CD4-positive, alpha-beta T cell treated with Interleukin-6 at 100 ng/mL for 8 hours (primary cell): ENCODE data around the gene RNF175.

Experiments
- DNase-seq: peaks from one replicate; pipeline ENCODE4 v3.0.0-alpha.2; 2020; ENCODE audit warnings: mixed read lengths, low spot score

RNF175 gene

DNA sequence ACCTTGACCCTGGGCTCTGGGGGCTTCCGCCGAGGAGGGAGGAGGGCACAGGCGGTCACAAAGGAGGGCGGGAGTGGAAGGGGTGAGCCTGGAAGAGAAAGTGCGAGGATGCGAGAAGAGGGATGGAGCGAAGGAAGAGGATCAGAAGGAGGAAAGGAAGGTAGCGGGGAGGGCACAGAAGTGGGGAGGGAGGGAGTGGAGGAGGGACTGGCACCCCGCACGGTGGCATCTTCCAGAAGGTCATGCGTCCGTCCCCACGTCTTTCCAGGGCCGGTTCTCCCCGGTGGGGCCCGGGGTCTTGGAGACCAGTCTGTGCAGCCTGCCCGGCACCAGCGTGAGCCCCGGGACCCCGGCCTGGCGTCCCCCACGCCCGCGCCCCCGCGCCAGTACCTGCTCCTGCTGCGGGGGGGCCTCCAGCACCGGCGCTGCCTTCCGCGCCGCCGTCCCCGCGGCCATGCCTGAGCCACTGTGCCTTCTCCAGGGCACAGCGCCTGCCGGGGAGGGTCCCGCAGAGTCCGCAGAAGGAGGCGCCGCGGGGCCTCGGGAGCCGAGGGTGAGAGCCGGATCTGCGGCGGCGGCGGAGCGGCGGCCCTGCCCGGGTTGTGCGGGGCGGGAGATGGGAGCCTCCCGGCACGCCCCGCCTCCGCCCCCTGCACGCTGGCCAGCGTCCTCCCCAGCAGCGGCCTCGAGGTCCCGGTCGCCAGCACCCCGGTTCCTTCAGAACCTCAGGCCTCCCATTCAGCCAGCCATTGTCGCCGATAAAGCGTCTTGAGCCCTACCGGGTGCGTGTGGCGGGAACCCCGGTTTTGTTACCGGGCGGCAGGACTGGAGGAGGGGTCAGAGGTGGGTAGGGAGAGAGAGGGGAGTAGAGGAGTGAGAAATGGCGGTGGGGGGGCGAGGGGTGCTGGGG is at the start of gene RNF175:
Gene RNF175 (minus strand): TSS at position 618 of the 910 bp plus-strand sequence. CDS start 162 bp downstream, at position 456.
- no peak for DNase-seq

DNA sequence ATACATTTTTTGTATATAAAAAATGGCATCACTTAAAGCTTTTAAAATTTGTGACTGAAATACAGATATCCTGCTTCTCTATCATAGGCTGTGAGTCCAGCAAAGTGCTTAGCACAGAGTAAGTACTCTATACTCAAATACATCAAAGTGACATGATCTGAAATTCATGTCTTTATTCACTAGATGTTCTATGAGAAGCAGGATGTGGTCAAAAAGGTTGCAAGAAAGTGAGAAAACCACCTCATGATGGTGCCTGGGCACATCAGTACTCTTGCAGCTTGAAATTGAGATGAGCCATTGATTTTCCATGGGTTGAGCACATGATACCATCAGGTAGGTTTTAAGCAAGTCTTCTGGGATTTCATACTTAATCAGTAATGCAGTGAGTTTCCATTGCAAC is 49.5 kb upstream of the RNF175 start:
- peak; percentile 40 for DNase-seq

DNA sequence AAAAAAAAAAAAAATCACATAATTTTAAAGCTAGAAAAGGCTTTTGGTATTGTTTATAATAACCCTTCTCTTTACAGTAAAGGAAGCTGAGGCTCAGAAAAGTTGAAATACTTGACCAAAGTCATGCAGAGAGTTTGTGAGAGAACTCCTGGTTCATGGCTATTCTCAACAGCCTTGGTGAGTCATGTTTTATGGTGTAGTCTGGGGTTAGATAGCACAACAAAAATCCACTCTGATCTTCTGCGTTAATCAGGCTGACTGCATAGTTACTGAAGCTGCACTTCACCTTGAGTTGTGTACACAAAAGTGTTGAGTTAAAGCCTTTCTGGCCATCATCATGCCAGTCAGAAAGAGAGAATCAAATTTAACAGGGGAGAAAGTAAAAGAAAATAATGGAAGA is 48.4 kb upstream of the RNF175 start:
- DNase-seq = no peak

DNA sequence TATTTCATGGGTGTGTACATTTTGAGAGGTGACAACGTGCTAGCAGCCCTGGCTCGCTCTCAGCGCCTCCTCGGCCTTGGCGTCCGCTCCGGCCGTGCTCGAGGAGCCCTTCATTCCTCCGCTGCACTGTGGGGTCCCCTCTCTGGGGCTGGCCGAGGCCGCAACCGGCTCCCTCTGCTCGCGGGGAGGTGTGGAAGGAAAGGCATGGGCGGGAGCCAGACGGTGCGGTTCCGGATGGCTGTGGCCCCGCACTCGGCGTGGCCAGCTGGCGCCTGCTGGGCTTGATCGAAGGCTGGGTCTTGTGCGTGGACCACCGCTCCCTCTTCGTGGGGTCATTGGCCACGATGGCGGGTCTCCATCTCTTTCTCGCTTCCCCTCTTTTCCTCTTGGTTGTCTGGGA is 46.2 kb upstream of the RNF175 start:
- no peak for DNase-seq

DNA sequence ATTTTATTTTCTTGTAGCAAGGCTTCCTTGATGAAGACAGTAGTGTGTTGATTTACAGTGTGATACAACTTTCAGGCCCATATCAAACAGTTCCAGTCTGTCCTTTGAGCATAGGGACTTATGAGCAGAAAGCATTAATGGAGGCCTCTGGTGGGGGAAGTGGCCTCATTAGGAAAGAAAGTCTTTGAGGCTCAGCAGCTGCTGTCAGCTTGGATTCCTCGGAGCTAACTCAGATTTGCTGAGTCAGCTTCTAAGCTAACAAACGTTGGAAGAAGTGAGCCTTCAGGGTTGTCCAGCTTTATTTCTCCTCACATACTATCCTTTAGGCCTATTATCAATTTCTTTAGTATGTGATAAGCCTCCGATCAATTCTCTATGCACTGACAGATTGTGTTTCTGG is 44.9 kb upstream of the RNF175 start:
- no peak for DNase-seq

DNA sequence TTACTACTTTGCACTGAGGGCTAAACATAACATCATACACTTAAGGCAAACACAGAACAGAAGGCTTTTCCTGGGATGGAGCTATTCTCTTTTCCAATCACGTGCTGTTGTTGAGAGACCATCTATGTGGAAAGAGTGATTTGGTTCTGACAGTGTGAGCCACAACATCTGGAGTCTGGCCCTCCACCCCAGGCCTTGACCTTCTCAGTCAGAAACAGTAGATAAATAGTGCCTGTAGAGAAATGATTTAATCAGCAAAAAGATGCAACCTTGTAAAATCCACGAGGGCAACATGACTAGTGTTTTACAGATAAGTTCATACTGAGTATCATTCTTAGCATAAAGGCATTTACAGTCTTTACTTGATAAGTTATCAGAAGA is 39.9 kb upstream of the RNF175 start:
- no peak for DNase-seq

DNA sequence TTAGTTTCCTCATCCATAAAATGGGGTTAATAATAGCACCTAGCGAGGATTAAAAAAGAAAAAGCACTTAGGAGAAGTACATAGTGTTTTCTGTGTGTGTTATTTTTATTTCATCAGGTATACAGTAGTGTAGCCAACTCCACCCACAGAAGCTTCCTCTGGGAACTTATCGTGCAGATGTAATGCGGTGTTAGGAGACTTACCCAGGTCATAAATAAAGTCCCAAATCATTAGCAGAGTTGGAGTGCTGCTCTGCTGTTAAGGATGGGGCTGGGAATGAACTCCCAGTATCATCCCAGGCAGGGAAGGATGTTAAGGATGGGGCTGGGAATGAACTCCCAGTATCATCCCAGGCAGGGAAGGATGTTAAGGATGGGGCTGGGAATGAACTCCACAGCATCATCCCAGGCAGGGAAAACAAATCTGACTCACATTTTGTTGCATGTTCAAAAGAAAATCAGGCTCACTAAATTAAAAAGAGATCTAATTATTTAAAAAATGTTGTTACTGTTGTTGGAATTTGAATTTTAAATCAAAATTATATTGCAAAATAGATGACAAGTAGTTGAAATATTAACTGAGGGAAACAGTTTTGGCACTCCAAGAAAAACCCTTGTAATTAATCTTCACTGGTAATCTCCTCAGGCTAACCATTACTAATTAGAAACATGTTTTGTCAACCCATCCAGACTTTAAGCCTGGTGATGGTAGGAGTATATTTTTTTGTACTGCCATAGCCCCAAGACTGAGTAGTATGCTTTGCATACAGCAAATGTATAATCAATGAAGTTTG is 39.3 kb upstream of the RNF175 start:
- DNase-seq = no peak

DNA sequence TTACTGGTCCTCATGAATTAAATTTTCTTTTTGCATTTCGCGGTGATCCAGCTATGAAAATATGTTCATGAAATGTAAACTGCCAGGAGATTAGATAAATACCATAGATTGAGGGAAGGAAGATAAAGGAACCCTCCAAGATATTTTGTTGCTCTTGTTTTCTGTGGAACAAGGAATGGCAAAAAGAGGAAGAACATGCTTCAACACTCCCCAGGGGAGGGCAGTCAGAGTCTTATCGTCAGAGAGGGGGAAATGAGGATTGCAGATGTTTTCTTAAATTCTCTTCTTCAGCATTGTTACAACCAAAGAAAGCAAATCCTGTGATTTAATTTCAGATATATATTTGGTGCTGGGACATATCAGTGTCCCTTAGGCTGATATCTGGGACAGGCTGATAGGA is 38.6 kb upstream of the RNF175 start:
- no peak for DNase-seq

DNA sequence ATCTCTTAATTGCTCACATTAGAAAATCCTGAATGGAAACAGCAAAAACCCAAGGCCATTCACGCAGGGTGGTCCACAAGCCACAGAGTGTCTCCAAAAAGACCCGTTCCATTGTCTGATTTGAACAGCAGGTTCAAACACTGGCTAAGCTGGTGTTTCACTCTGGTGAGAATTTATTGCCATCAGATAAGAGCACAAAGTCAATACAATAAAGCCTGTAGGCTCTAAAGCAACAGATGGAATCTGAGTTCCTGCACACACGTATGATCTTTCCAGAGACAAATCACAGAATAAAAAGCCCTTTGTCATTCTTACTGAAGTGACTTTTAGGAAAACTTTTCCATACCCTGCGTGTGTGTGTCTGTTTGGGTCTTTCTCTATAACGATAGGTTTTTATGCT is 34.2 kb upstream of the RNF175 start:
- DNase-seq = no peak

DNA sequence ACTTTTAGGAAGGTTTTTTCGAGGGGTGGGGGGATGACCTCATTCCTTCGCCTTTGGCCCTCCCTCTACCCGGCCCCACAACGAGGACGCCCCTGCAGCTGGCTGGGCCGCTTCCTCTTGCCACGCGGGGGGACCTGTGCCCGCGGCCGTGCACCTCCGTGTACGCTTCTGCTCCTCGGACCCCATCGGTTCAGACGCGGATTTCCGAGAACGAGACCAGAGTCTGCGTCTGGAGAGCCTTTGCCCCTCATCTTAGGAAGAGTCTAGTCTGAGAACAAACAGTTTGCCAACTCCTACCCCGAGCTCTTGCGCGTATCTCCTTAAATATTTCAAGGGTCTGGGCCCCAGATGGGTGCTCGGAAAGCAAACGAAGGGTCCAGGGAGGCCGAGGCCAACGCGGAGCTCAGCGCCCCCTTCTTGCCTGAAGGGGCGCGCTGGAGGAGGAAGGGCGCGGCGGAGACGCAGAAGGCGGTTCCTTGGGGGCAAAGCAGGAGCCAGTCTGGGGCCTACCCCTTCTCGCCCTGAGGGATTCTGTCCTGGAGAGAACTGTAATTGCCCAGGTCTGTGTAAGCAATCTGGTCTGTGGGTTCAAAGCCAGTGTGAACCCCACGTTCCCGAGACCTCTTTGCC is 32.9 kb upstream of the RNF175 start:
- DNase-seq = no peak

DNA sequence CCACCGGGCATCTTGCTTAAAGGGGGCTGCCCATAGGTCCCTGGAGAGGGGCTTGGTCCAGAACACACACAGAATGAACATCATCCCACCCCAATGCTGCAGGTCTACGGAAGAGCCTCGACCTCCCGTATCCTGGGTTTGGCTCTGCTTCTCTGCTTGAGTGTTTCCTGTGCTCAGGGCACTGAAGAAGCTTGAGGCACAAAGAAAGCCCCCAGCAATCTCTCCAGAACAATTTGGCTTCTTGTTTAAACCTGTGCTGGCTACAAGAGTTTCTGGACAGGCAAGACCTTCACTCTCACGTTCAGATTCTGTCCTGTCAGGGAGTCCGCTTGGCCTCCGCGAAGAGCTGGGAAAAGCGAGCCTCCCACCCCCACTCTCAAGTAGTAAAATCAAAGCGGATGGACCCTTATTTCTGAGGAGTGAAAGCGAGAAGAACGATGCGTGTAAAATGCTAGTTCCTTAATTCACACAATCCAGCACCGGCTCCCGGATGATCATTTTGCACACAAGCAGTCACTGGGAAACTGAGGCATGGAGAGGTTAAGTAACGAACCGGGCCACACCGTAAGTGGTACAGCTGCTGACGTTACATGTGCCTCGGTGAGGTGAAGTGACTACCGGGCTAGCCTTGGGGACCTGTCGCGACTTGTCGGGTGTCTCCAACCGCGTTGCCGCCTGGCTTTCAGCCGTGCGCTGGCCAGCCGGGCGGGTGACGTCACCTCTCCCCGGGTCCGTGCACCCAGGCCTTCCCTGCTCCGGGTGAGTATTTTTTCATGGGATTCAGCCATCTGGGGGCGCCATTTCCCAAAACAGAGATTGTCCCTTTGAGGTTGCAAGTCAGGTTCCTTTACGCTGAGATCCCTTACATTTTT is 32.2 kb upstream of the RNF175 start:
- DNase-seq = no peak

DNA sequence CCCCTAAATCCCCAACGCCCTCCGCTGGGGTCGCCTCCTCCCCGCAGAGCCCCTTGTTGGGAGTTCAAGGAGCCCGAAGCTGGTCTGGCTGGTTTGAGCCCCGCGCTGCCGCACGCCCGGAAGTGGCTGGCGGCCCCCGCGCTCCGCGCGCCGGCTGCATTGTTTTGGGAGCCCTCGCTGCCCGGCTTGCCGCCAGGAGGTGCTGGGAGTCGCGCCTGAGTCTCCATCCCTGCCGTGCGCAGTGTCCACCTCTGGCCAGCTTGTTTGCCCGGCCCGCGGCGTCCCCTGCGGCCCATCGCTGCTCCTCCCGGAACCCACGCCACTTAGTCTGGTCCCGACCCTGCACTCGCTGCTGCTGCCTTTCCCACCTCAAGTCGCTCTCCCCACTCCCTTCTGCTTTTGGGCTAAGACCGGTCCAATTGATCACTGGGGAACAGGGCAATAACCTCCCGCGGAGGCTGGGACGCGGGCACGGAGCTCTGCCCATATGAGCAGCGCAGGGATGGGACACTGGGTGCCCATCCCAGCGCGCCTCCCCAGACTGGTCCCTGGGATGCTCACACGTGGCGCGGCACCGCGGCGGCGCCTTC is 31.2 kb upstream of the RNF175 start:
- peak; percentile 11 for DNase-seq

DNA sequence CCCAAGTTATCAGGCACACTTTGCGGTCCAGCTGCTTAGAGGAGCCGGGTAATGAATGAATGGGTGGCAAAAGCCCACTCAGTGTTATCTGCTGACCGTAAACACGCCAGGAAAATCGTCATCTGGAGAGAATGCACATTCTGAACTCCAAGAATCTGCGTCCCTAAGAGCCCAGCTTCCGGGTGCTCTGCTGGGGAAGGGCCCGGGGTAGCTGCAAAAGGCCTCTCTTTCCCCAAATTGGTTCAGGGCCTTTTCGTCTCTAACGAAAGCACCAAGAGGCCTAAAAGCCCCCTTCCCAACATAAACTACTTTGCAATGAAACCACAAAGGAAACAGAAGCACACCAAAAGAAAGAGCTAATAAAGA is 30.7 kb upstream of the RNF175 start:
- no peak for DNase-seq

DNA sequence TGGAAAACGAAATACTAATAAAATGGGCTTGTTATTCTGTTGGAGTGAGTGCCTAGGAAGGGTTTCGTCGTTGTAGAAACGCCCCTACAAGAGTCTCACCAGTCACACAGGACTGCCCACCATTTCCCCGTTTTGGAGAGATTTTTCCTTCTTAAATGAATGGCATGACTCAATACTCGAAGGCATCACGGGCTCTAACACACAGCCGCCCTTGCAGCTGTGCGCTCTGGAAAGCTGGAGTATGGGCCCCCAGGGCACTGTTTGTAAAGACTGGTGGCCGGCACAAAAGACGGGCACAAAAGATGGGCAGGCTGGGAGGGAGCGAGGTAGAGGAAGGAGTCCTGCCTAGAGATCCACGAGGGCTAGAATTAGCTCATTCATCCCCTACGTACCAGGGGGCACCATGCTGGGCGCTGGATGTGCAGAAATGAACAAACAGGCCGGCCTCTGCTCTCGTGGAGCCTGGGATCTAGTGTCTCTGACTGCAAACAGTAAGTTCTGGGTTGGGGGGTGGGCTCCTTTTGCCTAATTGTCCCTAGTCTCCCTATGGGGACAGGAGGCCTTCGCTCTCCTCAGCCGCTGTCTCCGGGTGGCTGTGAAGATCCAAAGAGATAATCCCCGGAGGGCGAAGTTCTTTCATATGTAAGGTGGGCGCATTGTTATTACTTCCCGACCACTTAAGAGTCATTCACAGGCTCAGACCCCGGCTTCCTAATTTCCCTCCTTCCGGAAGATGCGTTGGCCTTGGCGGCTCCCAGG is 30.1 kb upstream of the RNF175 start:
- DNase-seq = no peak

DNA sequence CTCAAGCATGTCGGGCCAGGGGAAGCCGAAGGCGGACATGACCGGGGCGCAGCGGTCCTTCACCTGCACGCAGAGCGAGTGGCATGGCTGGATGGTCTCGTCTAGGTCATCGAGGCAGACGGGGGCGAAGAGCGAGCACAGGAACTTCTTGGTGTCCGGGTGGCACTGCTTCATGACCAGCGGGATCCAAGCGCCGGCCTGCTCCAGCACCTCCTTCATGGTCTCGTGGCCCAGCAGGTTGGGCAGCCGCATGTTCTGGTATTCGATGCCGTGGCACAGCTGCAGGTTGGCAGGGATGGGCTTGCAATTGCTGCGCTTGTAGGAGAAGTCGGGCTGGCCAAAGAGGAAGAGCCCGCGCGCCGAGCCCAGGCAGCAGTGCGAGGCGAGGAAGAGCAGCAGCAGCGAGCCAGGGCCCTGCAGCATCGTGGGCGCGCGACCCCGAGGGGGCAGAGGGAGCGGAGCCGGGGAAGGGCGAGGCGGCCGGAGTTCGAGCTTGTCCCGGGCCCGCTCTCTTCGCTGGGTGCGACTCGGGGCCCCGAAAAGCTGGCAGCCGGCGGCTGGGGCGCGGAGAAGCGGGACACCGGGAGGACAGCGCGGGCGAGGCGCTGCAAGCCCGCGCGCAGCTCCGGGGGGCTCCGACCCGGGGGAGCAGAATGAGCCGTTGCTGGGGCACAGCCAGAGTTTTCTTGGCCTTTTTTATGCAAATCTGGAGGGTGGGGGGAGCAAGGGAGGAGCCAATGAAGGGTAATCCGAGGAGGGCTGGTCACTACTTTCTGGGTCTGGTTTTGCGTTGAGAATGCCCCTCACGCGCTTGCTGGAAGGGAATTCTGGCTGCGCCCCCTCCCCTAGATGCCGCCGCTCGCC is 28.8 kb upstream of the RNF175 start, which contains the start of gene SFRP2:
Gene SFRP2 (minus strand): TSS at position 671 of the 864 bp plus-strand sequence. CDS start 248 bp downstream, at position 423.
- DNase-seq = no peak

DNA sequence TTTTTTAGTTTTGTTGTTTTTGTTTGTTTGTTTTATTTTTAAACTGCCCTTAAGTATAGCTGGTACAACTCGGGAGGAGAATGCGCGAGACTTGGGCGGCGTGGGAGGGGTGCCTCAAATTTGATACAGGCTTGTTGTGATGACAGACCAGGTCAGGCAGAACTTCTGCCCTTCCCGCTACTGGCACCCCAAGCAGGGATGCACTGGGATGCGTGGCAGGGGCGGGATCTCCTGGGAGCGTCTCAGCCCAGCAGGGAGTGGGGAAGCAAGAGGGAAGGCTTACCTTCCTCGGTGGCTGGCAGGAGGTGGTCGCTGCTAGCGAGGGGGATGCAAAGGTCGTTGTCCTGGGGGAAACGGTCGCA is 28.2 kb upstream of the RNF175 start:
- DNase-seq = no peak

DNA sequence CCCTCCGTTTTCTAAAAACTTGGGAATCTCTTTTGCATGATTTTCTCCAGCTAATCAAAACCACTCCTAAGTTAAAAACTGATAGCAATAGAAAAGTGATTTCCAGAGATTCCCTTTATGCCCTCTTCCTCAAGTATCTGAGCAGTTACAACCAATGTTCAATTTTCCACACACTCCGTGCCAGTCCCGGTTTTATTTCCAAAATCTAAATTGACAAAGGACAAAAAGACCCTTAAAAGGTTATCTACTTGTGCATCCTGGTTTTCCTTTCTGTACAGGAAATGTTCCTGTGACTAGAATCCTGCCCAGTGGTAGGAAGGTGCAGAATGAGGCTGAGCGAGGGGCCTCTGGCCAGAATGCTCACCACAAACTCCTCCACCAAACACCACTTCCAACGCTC is 27.8 kb upstream of the RNF175 start:
- DNase-seq = no peak

DNA sequence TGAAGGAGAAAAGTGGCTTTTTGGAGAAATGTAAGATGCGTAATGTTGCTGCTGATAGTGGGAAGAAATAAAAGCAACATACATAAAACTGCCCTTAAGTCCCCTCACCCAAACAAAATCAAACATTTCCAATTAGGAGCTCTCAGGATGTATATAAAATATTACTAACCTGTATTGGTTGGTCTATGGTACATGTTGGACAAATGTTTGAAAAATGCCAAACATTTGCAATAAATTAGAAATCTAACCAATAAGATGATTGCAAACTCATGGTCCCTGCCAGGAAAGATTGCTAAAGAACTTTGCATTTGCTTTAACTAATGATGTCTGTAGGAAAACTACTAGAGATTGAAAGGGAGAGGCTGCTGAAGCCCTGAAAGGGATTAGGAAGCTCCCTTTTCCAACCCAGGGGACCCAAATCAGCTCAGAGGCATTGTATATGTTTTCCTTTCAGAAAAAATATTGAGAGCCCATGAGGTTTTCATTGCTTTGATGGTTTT is 27.3 kb upstream of the RNF175 start:
- no peak for DNase-seq

DNA sequence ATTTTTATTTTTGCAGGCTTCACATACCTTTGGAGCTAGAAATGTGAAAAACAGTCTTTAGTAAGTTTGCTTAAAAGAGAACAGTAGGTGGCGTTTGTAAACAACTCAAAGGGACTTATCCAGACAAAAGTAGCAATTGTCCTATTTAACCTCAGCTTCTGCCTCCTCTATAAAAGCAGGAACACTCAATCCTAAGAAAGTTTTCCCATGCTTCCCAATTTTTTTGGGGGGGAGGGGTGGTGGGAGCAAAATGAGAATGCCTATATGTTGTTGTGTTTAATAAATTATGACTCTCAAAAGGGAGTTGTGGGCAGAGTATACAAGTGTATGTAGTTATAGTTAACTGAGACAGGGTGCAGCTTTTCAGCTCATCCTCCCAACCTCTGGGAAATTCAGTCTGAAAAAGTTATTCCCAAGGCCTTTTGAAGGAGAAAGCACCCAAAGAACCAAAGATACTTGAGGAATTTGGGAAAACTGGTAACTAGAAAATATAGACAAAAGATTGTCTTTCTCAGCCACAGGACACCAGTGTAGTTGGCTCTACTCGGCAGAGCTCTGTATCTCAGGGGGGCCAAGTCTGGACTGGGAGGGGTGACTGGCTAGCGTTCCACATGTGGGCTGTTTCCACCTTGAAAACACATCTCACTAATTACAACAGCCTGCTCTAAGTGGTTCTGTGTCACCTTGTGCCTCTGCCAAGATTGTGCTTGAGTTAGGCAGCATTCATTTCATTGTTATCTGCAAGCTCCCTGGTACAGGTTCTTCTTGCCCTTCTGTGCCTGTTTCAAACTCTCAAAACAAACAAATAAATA is 26.3 kb upstream of the RNF175 start:
- DNase-seq = no peak
